HG02763 (cell line): ENCODE measurements around the gene MED12L.
"Not testable (repeated sequence)": the region's sequence is repeated elsewhere in the genome, so short reads cannot be mapped to it uniquely, and the experiment has no call there.

Experiments
- ATAC-seq: cut with Tn5 transposase; IDR thresholded peaks from one replicate; pipeline ENCODE4 v1.9.1; 2021; ENCODE audit warnings: mild to moderate bottlenecking, moderate library complexity; ENCODE audit not compliant: unreplicated experiment

MED12L gene

GRCh38 chr3:151351648-151352047, 266.2 kb downstream of the MED12L start:
- ATAC-seq = peak; percentile 15

- ATAC-seq = no peak
Measured at GRCh38 chr3:151356794-151357462, 271.5 kb downstream of the MED12L start.

- no peak for ATAC-seq
Measured at GRCh38 chr3:151357463-151357850, 272.0 kb downstream of the MED12L start.

GRCh38 chr3:151362751-151363174, 277.3 kb downstream of the MED12L start:
- no peak for ATAC-seq

- no peak for ATAC-seq
Measured at GRCh38 chr3:151366993-151367392, 281.5 kb downstream of the MED12L start.

GRCh38 chr3:151367448-151367847, 282.0 kb downstream of the MED12L start:
- ATAC-seq = no peak

- no peak for ATAC-seq
Measured at GRCh38 chr3:151371526-151371925, 286.1 kb downstream of the MED12L start.

- ATAC-seq = no peak
Measured at GRCh38 chr3:151372063-151372820, 286.8 kb downstream of the MED12L start.

GRCh38 chr3:151377768-151378385, 292.4 kb downstream of the MED12L start:
- ATAC-seq = no peak

GRCh38 chr3:151379083-151379734, 293.7 kb downstream of the MED12L start:
- ATAC-seq = peak; percentile 28

GRCh38 chr3:151382671-151383070, 297.2 kb downstream of the MED12L start:
- ATAC-seq = peak; percentile 35

GRCh38 chr3:151383111-151383510, 297.6 kb downstream of the MED12L start:
- ATAC-seq = no peak

- peak; percentile 37 for ATAC-seq
Measured at GRCh38 chr3:151383956-151384355, 298.5 kb downstream of the MED12L start.

- ATAC-seq = peak; percentile 36
Measured at GRCh38 chr3:151384741-151385174, 299.3 kb downstream of the MED12L start, which contains the start of gene P2RY12. Gene P2RY12 (minus strand): TSS chr3:151384753. CDS start chr3:151338845, 45,908 bp downstream.

- ATAC-seq = no peak
Measured at GRCh38 chr3:151386056-151386455, 300.6 kb downstream of the MED12L start.

- no peak for ATAC-seq
Measured at GRCh38 chr3:151387432-151387831, 302.0 kb downstream of the MED12L start.

- no peak for ATAC-seq
Measured at GRCh38 chr3:151387842-151388241, 302.4 kb downstream of the MED12L start.

GRCh38 chr3:151391720-151392119, 306.3 kb downstream of the MED12L start:
- no peak for ATAC-seq

GRCh38 chr3:151392191-151392590, 306.7 kb downstream of the MED12L start:
- ATAC-seq = not testable (repeated sequence)

GRCh38 chr3:151393146-151393830, 307.8 kb downstream of the MED12L start:
- ATAC-seq = no peak

GRCh38 chr3:151393941-151394340, 308.5 kb downstream of the MED12L start:
- no peak for ATAC-seq
